GM18858 (cell line): ENCODE results near the gene AFF4.

Experiments
- ATAC-seq: cut with Tn5 transposase; IDR thresholded peaks from one replicate; pipeline ENCODE4 v1.9.1; 2021; ENCODE audit not compliant: unreplicated experiment

The AFF4 gene

DNA sequence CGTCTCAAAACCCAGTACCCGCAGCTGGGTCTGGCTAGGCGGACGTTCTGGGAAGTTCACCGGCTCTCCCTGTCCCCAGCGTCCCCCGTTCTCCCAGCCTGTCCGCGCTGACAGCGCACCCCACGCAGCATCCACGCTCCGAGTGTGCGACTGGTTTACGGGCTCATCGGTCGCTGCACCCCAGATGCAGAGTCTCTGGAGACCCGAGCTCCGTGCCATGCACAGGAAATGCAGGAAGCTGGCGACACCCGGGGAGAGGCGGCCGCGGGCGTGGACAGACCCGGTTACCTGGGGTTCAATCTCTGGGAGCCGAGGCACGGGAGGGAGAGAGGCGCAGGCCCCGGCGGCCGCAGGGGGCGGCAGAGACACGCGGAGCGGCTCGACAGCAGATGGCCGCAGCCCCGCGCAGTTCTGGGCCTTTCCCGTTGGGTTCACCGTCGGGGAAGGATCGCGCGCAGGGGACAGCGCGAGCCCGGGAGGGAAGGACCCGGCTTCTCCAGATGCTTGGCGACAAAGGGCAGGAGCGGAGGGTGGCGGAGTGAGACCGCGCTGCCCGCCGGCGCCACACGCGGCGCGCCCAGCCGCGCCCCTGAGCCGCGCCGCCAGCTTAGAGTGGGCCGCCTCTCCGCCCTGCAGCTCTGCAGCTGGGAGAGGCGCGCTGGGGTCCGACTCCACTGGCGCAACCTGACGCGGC, 133.5 kb downstream of the AFF4 start:
- ATAC-seq = peak; percentile 65

DNA sequence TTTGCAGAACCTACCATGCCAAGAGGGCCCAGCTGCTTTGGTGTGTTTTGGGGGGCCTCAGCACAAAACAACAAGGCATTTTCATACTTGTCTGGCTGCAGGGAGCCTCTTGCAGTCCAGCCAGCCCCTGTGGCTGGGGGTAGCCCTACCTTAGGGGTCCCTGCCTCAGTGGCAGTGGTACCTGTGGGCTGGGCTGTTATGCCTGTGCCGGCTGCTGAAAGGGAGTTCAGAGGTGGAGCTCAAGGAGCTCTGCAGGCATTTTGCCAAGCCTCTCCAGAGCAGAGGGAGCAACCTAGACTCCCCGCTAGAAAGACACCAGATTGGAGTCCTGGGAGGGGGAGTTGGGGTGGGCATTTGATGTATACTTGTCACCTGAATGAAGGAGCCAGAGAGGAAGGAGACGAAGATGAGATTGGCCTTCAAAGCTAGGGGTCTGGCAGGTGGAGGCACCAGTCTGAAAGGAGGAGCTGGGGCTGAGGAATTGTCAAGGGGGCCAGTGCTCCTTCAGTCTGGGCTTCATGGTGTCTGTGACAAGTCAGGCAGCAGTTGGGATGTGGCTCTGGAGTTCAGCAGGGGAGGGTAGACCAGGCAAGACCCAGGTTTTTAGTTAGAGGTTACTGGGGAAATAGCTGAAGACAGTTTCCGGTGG, 134.5 kb downstream of the AFF4 start:
- ATAC-seq = no peak

DNA sequence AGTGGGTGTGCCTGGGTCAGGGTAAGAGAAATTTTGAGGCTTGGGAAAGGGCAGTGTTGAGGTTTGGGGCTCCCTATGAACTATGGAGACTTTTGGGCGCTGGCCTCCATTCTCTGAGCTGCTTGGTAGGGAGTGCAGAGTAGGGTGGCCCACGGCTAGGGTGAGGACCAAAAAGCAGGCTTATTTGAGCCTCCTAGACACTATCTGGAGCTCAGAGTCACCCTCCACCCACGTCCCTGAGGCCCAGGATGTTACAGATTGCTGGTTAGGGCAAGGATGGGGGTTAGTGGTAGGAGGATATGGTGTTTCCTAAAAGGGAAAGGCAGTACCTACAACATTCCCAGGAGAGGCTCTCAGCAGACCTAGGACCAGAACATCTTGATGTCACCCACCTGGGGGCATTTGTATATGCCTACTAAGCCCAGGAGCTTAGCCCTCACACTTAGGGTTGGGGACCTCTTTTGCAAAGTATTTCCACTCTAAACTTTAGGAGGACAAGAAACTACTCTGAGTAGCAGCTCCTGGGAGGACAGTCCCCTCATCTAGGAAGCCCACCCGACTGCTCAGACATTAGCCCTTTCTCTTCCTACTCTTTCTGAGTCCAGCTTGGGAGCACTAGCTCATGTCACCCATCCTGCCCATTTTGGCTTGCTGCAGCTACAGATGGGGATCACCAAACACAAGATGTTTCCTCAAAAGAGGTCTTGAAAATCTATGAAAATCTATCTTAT, 135.3 kb downstream of the AFF4 start:
- no peak for ATAC-seq

DNA sequence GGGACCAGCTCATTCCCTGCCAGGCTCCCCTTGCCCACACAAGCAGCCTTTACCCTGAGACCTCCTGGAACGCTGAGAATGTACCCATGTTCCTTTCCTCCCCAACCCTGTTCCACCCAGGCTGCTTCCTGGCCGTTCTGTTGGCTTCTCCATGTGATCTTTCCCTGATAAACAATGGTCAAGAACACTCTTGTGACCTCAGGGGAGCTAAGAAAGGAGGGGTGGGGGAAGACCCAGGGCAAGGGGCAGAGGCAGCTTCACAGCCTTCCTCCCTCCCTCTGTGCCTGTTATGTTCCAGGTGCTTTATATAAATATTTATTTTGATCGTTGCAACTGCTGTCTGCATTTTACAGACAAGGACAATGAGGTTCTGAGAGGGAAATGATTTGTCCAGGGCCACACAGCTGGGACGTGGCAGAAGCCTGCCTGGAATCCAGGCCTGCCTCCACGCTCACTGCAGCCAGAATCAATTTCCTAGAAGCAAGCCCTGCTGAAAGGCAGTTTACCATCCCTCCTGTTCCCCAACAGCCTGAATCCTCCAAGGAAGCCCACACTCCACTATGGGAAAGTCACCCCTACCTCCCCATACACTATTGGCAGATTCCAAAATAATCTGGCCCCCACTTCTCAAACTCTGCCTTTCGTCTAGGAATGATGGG, 136.9 kb downstream of the AFF4 start:
- ATAC-seq = no peak

DNA sequence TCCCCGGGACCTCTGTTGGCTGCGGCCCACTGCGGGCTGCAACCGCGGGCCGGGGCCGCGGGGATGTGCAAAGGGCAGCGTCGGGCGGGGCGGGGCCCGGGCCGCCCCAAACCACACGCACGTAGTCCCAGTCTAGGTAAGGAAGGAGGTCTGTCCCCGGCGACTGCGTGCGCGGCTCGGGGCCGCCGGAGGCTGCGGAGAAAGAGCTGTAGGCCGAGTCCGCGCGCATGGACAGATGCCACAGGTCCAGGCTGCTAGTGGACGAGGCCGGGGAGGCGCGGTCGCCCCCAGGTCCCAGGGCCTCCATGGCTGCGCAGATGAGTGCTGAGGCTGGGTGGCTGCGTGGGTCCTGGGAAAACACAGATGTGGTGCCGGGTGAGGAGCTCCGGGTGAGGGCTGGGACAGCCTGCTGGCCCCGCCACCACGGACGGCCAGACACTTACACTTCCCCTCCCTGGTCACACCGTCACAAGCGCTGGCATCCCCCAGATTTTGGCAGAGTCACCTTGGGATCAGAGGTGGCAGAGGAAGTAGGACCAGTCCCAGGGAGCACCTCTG, 137.5 kb downstream of the AFF4 start:
- ATAC-seq = no peak
